Caco-2 (cell line): ENCODE measurements around the gene MNX1. TPM values are rescaled to one million over a fixed set of nuclear protein-coding genes. Genes with fewer than 3 reads are reported as not detected.
A peak's percentile ranks its signal among the peaks of the same experiment; 100 is the strongest.

ENCODE experiments used
- BruUV-seq: library from RNA; stranded (reverse); fragments of 400-500 nt; replicated peaks from 2 replicates; lab custom pipeline; 2021; lab: Mats Ljungman, UMichigan
- CTCF ChIA-PET: fragments of 300-600 bp; sonication (Branson Sonifier 250); formaldehyde crosslinking; loops from one replicate; lab custom pipeline; 2022; ENCODE audit warnings: antibody characterized with exemption; lab: Charles Lee
- POLR2A ChIA-PET: fragments of 300-600 bp; sonication (Branson Sonifier 250); formaldehyde crosslinking; loops from one replicate; lab custom pipeline; 2022; ENCODE audit warnings: antibody characterized with exemption; lab: Charles Lee
- DNase-seq, 2 experiments: peaks; one replicate each; pipeline versions ENCODE4 v3.0.0 to v3.0.0-alpha.2; 2020 to 2022
- H3K27me3 ChIP-seq: replicated peaks from 2 replicates; pipeline ENCODE4 v1.6.0; 2011; ENCODE audit warnings: low read length; ENCODE audit not compliant: control insufficient read depth, insufficient read depth
- H3K36me3 ChIP-seq: 2 replicates; pipeline ENCODE4 v1.5.1; 2011; ENCODE audit warnings: low read length; ENCODE audit not compliant: control insufficient read depth, insufficient read depth
- H3K4me1 ChIP-seq: fragments of 250-450 bp; sonication (Bioruptor Pico); 2 replicates; pipeline ENCODE4 v1.5.1; 2020; ENCODE audit warnings: mild to moderate bottlenecking
- H3K4me3 ChIP-seq: 2 replicates; pipeline ENCODE4 v1.5.1; 2011; ENCODE audit warnings: low read depth, mild to moderate bottlenecking, control low read depth, low read length
- H3K9me3 ChIP-seq: fragments of 250-450 bp; sonication (Bioruptor Pico); 2 replicates; pipeline ENCODE4 v1.5.1; 2020; ENCODE audit warnings: mild to moderate bottlenecking, moderate library complexity
- H3K27ac Mint-ChIP-seq: one replicate; pipeline ENCODE4 v1.8.0; 2022; ENCODE audit warnings: mixed read lengths; ENCODE audit not compliant: unreplicated experiment
- H3K27me3 Mint-ChIP-seq: one replicate; pipeline ENCODE4 v1.8.0; 2022; ENCODE audit warnings: mixed read lengths; ENCODE audit not compliant: insufficient read depth, unreplicated experiment
- H3K36me3 Mint-ChIP-seq: one replicate; pipeline ENCODE4 v1.8.0; 2022; ENCODE audit warnings: mild to moderate bottlenecking, mixed read lengths; ENCODE audit not compliant: insufficient read depth, unreplicated experiment
- H3K4me1 Mint-ChIP-seq: one replicate; pipeline ENCODE4 v1.8.0; 2022; ENCODE audit warnings: low read depth, mixed read lengths; ENCODE audit not compliant: unreplicated experiment
- H3K4me3 Mint-ChIP-seq: one replicate; pipeline ENCODE4 v1.8.0; 2022; ENCODE audit warnings: mild to moderate bottlenecking, moderate library complexity, mixed read lengths; ENCODE audit not compliant: unreplicated experiment
- H3K9me3 Mint-ChIP-seq: one replicate; pipeline ENCODE4 v1.8.0; 2022; ENCODE audit warnings: mixed read lengths; ENCODE audit not compliant: unreplicated experiment
- CTCF ChIP-seq, 2 experiments: fragments of 200-600 bp in 1 of 2; IDR thresholded peaks; 1 replicate in 1 of 2; 2 replicates in 1 of 2; pipeline versions ENCODE4 v1.5.1 to v1.8.0; 2011 to 2022; ENCODE audit warnings: antibody characterized with exemption in 1 of 2, control low read depth in 1 of 2, inconsistent platforms in 1 of 2, low read depth in 1 of 2, low read length in 1 of 2, mild to moderate bottlenecking in 1 of 2, moderate library complexity in 1 of 2; ENCODE audit not compliant: insufficient read depth in 1 of 2, severe bottlenecking in 1 of 2, unreplicated experiment in 1 of 2
- intact Hi-C: fragments of 100-400 bp; cut with micrococcal nuclease; formaldehyde crosslinking; loops from one replicate; pipeline ENCODE4 v1.10.0; 2022; ENCODE audit not compliant: unreplicated experiment
- total RNA-seq: library from RNA; stranded (reverse); gene quantifications from 2 replicates; pipeline ENCODE4 v1.2.3, GENCODE V29; 2022

Gene MNX1
- total RNA-seq, 1 experiment from 2014 or later, result 36.5 TPM

- ChIA-PET POLR2A (interaction anchor here (1.5 kb wide), 1 partner anchor 16 kb away, joined by 4 read pairs; no protein-coding TSS in a partner anchor), CTCF (interaction anchor here (1.3 kb wide), 1 partner anchor 125 kb away, joined by 6 read pairs; no protein-coding TSS in a partner anchor)
- Histone ChIP-seq H3K27me3 (no peaks in the 10 kb centered on the region), H3K36me3 (peaks cover under 1% of the 10 kb centered on the region; the same call in 1 of the 2 replicates), H3K4me1 (peaks cover 40% of the 10 kb centered on the region), H3K4me3 (peak overlapping the region; percentile 89), H3K9me3 (no peaks in the 10 kb centered on the region)
- Mint-ChIP-seq H3K27ac (peak overlapping the region; percentile 86), H3K9me3 (no peaks in the 10 kb centered on the region), H3K4me1 (peaks cover 25% of the 10 kb centered on the region), H3K27me3 (no peaks in the 10 kb centered on the region), H3K4me3 (peak overlapping the region; percentile 97), H3K36me3 (peaks cover 34% of the 10 kb centered on the region)
- intact Hi-C loops, result loop anchor here (2.0 kb wide), 1 partner anchor 127 kb away; the partner anchor contains the start of gene UBE3C
- no TSS peak for BruUV-seq
- DNase-seq, result peak; percentile 74 to 80
- no peak for TF ChIP-seq CTCF (IDR thresholded peaks at IDR 0.05; ENCODE audit: insufficient read depth in 1 of 2, low read depth in 1 of 2, low read length in 1 of 2, severe bottlenecking in 1 of 2, unreplicated experiment in 1 of 2)
Observed at GRCh38 chr7:157011333-157012112, 1.1 kb upstream of the MNX1 start.

GRCh38 chr7:157009778-157010587 is 480 bp downstream of the MNX1 start:
- ChIA-PET POLR2A (interaction anchor here (1.1 to 1.5 kb wide), 2 partner anchors 18 to 126 kb away, joined by 3 to 4 read pairs; no protein-coding TSS in a partner anchor), CTCF (interaction anchor here (1.0 to 1.3 kb wide), 2 partner anchors 40 to 126 kb away, joined by 6 read pairs; no protein-coding TSS in a partner anchor)
- no peaks in the 10 kb centered on the region for H3K27me3 Mint-ChIP-seq
- peaks cover 38% of the 10 kb centered on the region for H3K4me1 ChIP-seq
- no peaks in the 10 kb centered on the region for H3K9me3 Mint-ChIP-seq
- peak in 1 of 2 experiments; percentile 55 for DNase-seq
- H3K9me3 ChIP-seq, result no peaks in the 10 kb centered on the region
- peaks cover 2% of the 10 kb centered on the region; the same call in 1 of the 2 replicates for H3K36me3 ChIP-seq
- H3K36me3 Mint-ChIP-seq, result peaks cover 50% of the 10 kb centered on the region
- intact Hi-C loops, result loop anchor here (1.0 to 2.0 kb wide), 2 partner anchors 11 to 129 kb away; partner anchors contain the start of gene UBE3C
- H3K27me3 ChIP-seq, result no peaks in the 10 kb centered on the region
- H3K4me1 Mint-ChIP-seq, result peaks cover 25% of the 10 kb centered on the region
- H3K27ac Mint-ChIP-seq, result peak overlapping the region; percentile 91
- peak overlapping the region; percentile 89 for H3K4me3 ChIP-seq
- BruUV-seq, result no TSS peak
- H3K4me3 Mint-ChIP-seq, result peak overlapping the region; percentile 97
- TF ChIP-seq CTCF (IDR thresholded peaks at IDR 0.05; ENCODE audit: insufficient read depth in 1 of 2, low read depth in 1 of 2, low read length in 1 of 2, severe bottlenecking in 1 of 2, unreplicated experiment in 1 of 2), result no peak
